Middle frontal gyrus (tissue), 1 donor: ENCODE measurements around the gene KMT2D.

Experiments
- DNase-seq: peaks from one replicate; pipeline ENCODE4 v3.0.0-alpha.2; 2015; ENCODE audit warnings: low spot score; ENCODE audit errors: extremely low spot score

The KMT2D gene

GRCh38 chr12:49020441-49020840, 40.2 kb downstream of the KMT2D start:
- no peak for DNase-seq

- DNase-seq, result no peak
These were observed 40.9 kb downstream of the KMT2D start for GRCh38 chr12:49019443-49020324.

GRCh38 chr12:49019120-49019430, 41.5 kb downstream of the KMT2D start:
- DNase-seq, result no peak

- DNase-seq, result peak; percentile 90
These were observed 42.1 kb downstream of the KMT2D start, which contains the start of gene PRKAG1 for GRCh38 chr12:49018261-49019119. Gene PRKAG1, minus strand, starts transcription at chr12:49018776. Its CDS starts 36 bp downstream, at chr12:49018740.

- DNase-seq, result no peak
These were observed 42.7 kb downstream of the KMT2D start for GRCh38 chr12:49017891-49018260.

- no peak for DNase-seq
These were observed 45.4 kb downstream of the KMT2D start for GRCh38 chr12:49015196-49015595.

GRCh38 chr12:49014547-49014946, 46.0 kb downstream of the KMT2D start:
- no peak for DNase-seq

- no peak for DNase-seq
These were observed 47.2 kb downstream of the KMT2D start for GRCh38 chr12:49013428-49013827.

- no peak for DNase-seq
These were observed 47.9 kb downstream of the KMT2D start for GRCh38 chr12:49012739-49013138.
